ENCODE data around the gene THAP6.
"Not testable (repeated sequence)": the region's sequence is repeated elsewhere in the genome, so short reads cannot be mapped to it uniquely, and the experiment has no call there.

THAP6 gene, protein sequence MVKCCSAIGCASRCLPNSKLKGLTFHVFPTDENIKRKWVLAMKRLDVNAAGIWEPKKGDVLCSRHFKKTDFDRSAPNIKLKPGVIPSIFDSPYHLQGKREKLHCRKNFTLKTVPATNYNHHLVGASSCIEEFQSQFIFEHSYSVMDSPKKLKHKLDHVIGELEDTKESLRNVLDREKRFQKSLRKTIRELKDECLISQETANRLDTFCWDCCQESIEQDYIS

DNA sequence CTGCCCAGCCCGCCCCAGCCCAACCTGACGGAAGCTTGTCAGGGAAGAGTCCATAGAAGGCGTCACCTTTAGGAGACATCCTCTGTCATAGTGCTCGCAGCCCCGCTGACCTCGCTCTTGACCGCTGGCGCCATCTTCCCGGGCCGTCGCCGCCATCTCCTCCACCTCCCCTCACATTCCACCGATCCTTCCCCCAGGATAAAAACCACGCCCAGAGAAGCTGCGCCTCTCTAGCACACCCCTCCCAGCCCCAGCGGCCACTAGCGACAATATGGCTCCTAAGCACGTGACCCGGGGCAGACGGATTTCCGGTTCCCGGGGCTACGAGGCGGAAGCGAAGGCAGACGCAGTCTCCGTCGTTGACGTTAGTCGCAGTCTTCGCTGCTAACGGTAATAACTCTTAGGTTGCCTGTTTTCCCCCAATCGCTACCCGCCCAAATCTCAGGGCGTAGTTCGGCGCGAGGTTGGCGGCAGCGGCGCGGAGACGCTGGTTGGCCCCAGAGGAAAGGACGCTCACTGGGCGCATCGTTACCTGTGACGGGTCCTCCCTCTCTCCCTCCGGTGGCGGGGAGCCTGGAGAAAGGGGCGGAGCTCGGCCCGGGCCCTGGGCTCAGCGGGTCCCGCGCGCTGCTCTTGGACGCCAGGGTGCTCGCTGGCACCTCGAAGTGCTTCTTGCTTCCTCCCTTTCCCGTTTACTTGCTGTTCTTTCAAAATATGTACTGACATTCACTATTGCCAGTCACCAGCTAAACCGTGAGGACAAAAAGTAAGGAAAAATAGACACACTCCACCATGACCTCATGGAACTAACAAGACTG is at the start of gene THAP6, which contains the start of gene RCHY1:
THAP6 (plus strand) TSS at position 343 of the 818 bp plus-strand sequence. CDS start 980 bp downstream, outside the sequence.
RCHY1 (minus strand) TSS at position 273 of the 818 bp plus-strand sequence; CDS start at position 156, 117 bp downstream.
- DNase-seq = peak; percentile 88

DNA sequence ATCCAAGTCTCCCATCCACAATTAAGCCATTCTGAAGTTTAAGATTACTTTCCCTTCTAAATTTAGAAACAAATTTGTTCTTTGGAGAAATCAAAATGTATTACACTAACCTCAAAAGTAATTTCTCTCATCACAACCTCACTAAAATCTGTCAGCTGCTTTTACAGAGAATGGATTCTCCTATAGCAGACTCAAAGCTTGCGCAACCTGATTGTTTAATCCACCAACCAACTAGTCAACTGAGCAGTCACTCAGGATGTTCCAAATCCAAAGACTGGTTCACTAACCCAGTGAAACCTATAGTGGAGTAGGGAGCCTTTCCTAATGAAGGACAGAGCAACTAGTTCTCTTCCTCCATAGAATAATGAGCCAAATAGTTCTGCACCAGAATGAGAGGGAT is 44.4 kb upstream of the THAP6 start:
- DNase-seq = no peak

DNA sequence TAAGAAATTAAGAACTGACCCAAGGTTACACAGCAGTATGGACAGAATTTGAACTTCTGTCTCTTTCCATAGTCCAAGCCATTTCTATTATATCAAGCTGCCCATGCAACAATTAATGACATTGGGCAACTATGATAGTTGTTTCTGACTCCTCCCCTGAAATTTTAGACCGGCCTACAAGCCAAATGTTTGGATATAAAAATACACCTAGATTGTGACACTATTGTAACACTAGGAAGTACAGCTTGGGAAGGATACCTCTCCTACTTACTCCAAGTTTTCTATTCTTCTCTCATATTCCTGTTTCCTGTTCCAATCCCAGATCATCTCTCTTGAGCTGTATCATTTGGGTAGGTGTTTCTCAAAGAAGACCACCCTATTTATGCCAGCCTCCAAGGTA is 43.5 kb upstream of the THAP6 start:
- no peak for DNase-seq

DNA sequence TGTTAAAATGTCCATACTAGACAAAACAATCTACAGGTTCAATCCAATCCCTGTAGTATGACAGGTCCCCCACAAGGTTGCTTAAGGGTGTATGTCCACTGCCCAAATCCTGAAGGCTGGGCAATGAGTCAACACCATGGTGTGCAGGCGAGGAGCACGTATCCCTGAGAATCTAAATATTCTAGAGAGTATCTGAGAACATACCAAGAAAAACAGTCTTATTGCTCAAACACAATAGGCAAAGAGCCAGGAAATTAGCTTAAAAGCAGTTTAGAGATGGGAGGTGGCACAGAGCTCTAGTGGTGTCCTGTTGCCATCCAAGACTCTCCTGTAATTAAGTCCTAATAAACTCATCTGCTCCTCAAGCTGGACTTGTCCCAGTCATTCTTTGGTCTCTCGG is 37.1 kb upstream of the THAP6 start:
- DNase-seq = no peak

DNA sequence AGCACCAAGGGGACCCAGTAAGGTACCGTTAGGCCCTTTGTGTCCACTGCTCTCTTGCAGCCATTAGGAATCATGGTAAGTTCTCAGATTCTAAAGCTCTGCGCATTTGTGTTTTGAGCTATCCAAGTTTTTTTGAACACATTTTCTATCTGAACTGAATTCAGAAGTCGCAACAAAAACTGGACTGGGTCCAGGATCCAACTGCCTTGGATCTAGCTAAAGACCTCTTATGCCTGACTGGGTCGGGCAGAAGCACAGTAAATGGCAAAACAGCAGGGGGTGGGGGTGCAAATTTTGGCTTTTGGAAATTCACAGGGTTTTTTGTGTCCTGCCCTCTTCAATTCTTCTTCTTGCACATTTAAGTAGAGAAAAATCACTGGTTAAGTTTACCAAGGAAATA is 30.1 kb upstream of the THAP6 start:
- DNase-seq = no peak

DNA sequence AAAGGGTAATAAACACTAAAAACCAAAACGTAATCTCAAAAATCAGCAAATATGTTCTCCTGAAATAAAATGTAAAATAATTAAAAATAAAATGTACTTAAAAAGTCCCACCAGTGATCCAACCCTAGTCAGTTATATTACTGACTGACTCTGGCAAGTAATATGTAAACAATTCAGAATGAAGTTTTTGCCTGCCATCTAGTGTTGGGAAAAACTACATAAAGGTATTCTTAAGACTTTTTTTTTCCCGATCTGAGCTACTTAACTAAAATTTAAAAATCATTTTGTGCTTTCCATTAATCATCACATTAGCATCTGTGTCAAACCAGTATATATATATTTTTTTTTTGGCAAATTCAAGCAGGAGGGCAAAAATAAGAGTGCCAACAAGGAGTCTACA is 24.1 kb upstream of the THAP6 start:
- no peak for DNase-seq

DNA sequence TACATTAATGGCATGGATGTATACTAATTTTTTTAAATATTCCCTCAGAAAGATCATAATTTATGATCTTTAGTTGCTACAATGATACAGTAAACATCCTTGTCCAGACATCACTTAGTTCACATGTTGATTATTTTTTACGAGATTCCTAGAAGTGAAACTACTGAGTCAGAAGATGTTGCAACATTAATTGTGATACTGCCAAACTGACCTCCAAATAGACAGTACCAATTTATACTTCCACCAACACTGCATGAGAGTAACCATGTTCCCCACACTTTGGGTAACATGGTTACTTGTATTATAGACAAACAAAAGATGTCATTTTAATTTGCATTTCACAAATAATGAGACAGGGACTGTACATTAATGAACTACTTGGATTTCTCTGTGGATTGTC is 19.7 kb upstream of the THAP6 start:
- DNase-seq = no peak

DNA sequence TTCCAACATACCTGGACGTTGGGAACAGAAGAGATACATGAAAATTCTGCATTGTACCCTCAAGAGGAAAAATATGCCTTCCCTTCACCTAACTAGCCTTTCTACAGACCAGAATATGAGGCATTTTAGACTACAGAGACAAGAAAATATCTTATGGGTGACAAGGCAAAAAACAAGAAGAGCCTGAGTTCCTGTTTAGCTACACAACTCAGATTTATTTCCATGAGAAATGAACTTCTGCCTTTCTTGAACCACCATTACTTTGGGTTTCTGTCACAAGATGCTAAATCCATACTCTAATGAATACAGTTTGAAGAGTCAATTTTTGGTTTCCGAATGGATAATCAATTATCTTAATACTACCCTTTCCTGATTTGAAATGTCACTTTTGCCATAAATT is 18.8 kb upstream of the THAP6 start:
- no peak for DNase-seq

DNA sequence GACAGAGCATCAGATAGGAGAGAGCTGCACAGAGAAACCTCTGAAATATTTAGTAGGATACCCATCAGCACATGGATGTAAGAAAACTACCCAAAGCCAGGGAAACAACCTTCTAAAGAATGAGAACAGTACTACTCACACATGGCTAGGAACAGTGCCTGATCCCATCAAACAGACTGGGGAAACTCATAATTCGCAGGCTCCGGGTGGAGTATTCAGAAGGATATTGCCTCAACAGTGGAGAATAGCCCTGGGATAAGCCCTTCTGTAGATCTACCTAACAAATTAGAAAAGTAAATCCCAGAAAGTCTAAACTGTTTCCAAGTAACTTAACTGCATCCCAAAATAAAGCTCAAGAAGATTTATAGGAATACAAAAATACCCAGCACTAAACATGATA is 17.9 kb upstream of the THAP6 start:
- DNase-seq = no peak

DNA sequence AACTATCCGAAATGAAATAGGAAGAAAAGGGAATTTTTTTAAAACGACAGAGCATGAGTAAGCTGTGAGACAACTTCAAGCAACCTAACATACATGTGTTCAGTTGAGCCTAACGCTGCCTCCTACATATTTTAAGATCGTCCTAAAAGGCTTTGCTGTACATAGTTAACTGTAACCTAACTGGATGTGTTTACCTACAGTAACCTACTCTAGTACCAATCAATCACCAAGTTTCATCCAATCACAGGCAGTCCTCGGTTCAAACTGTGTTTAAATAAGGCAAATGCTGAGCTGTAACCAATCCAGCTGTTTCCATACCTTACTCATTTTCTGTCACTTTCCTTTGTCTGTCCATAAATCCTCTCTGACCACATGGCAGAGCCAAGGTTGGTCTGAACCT is 17.1 kb upstream of the THAP6 start:
- DNase-seq = no peak

DNA sequence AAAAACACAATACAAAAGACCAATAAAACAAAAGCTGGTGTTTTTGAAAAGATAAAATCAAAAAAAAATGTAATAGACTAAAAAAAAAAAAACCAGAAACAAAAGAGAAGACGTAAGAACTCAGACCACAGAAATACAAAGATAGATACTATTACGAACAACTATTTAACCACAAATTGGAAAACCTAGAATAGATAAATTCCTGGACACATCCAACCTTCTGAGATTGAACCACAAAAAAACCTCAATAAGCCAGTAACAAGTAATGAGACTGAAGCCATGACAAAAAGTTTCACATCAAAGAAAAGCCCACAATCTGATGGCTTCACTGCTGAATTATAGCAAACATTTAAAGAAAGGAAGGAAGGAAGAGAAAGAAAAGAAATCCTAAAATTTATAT is 16.2 kb upstream of the THAP6 start:
- no peak for DNase-seq

DNA sequence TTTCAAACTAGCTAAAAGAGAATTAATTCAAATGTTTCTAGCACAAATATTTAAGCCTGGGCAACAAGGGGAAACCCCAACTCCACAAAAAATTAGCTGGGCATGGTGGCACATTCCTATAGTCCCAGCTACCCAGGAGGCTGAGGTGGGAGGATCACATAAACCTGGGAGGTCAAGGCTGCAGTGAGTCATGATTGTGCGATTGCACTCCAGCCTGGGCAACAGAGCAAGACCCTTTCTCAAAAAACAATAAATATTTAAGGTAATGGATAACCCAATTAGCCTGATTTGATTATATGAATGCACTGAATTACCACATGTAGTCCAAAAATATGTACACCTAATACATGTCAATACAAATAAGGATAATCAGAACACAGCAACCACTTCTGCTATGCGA is 14.4 kb upstream of the THAP6 start:
- no peak for DNase-seq

DNA sequence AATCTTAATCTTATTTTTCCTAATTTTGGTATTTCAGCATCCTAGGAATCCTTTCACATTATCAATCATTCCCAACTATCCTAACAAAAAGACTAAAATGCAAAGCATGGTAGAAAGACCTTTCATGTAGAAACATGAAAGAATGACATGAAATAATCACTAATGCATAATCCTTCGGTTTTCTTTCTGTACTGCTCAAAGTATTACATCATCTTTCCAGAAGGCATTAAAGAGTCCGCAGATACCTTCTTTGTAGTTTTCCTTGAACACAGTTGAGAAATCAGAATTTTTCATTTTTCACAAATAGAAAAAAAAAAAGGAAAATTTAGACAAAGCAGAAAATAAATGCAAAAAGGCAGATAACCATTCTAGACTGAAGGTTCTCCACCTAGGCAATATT is 11.6 kb upstream of the THAP6 start:
- DNase-seq = no peak

DNA sequence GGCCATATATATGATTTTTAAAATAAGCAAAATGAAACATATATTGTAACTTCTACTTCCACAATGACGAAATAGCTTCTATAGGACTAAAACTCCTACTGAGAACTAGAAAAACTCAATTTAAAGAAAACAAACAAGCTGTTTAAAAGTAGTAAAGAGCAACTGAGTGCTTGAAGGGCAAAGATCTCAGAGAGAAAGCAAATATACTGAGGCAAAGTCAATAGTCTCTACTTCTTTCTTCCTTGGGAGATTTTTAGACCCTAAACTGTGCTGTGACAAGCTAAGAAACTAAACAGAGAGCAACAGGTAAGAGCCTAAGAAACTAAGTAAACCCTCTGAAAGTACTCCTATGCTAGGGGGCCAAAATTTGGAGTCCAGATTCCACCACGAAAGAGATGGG is 8.6 kb upstream of the THAP6 start:
- no peak for DNase-seq

DNA sequence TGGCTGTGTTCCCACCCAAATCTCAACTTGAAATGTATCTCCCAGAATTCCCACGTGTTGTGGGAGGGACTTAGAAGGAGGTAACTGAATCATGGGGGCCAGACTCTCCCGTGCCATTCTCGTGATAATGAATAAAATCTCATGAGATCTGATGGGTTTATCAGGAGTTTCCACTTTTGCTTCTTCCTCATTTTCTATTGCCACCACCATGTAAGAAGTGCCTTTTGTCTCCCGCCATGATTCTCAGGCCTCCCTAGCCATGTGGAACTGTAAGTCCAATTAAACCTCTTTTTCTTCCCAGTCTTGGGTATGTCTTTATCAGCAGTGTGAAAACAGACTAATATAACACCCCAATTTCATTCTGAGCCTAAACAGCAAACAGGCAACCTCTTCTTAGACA is 4.7 kb upstream of the THAP6 start:
- not testable (repeated sequence) for DNase-seq

DNA sequence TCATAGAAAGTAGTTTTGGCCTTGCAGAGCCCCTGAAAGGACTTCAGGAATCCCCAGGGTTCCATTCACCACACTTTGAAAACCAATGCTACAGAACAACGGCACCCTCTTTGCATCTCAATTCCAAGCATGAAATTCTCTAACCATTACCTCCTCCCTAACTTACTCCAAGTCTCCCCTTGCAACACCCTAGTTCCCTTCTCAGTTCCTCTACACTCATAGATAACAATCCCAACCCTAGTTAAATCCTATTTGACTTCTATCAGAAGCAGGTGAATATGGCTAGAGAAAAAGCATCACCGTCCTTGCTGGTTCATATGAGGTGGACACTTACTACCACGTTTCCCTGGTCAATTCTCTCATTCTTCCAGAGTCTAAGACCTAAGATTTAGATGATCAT is 2.4 kb upstream of the THAP6 start:
- DNase-seq = no peak

DNA sequence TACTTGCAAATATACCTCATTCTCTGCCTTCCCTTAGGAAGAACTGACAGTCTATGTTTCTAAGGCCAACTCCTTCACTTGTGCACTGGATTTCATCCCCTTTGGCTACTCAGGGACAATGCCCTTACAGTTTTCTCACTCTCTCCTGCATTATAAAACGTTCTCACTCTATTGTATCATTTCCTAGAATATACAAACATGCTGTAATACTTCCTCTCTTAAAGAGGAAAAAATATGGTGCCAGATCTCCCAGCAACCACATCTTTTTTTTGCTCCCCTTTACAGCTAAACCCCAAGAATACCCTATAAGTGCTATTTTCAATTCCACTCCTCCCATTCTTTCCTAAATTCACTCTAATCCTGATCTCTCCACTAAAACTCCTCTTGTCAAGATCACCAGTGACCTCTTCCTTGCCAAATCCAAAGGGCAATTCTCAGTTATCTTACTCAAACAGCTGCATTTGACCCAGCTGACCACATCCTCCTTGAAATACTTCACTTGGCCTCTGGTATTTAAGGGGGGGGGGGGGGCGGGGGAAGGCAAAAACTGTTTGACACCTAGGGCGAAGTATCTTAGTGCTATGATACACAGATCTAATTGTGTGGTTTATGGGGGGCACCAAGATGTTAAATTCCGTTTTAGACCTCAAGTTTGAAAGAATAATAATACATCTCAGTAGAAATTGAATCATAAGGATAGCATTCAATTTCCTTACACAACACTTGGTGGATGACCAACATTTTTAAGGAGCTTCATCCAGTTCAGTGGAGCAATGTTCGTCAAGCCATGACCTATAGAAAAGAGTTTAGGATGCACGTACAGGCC is 1.7 kb upstream of the THAP6 start:
- no peak for DNase-seq

DNA sequence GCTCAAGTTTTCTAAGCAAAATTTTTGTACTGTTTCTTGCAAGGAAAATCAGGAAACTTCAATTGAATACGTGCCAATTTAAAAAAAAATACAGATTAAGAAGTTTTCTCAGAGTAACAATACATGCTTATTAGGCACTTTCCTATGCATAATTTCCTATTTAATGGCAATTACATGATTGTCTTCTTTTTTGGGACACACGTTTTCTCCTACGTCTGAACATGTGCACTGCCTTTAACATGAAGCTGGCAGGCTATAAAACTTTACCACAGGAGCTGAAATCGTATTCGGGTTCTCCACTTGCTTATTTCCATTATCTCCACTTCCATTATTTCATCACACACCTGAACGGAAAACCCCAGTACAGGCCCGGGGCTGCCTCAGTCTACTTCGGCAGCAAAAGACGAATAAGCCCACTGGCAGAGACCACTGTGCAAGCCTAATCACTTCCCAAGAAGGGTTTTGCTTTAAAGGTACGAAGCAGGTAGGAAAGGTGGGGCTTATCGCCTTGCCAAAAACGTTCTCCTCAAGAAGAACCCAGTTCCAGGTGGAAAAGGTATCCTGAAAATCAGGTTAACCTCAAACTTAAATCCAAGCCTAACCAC is 645 bp upstream of the THAP6 start:
- DNase-seq = no peak

DNA sequence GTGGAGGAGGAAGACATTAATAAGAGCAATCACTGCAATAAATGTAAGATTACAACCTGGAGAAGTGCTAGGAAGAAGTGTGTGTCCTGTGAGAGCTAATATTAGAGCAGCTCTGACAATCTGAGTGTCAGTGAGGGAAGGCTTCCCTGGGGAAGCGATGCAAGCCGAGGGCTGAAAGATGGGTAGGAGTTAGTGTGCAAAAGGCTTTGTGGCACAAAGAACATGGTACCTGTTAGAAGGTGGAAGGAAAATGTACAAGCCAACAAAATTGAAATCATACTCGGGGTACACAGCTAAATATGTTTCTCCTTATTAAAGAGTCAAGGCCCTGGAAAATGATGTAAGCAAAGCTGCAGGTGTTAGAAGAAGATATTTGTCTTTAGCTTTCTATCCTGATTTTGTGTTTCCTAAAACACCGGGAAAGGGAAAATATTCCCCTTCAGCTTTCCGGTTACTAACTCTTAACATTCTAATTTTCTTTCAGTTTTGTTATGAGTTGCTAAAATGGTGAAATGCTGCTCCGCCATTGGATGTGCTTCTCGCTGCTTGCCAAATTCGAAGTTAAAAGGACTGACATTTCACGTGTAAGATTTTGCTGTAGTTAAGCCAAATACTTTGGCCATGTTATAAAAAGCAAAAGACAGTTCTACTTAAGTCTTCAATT is 808 bp downstream of the THAP6 start:
- DNase-seq = peak; percentile 3

DNA sequence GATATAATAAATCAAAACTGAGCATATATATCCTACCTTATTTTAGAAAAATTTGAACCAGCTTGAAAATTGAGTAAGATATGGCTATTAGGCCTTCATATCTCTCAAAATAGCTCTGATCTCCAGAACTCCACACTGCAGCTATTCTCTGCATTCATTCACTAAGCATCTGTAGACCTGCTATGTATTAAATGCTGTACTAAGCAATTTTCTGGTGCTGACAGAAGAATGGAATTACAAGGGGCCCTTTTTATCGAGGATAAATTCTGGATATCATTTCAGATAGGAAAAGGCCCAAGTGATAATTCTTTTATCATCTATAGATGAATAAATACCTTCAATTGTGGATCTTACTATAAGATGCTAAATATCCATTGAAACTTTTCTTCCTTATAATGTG is 1.9 kb downstream of the THAP6 start:
- DNase-seq = no peak

DNA sequence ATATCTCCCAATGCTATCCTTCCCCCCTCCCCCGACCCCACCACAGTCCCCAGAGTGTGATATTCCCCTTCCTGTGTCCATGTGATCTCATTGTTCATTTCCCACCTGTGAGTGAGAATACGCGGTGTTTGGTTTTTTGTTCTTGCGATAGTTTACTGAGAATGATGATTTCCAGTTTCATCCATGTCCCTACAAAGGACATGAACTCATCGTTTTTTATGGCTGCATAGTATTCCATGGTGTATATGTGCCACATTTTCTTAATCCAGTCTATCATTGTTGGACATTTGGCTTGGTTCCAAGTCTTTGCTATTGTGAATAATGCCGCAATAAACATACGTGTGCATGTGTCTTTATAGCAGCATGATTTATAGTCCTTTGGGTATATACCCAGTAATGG is 5.2 kb downstream of the THAP6 start:
- not testable (repeated sequence) for DNase-seq

DNA sequence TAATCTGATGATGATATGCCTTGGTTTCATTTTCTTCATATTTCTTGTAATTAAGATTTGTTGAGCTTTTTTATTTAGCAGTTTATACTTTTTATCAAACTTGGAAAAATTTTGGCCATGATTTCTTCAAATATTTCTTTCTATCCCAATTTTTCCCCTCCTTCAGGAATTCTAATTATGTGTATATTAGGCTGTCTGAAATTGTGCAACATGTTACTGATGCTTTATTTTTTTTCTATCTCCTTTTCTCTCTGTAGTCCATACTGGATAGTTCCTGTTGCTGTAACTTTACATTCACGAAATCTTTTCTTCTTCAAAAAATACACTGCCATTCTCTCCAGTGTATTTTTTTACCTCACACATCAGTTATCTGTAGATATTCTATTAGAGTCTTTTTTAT is 10.8 kb downstream of the THAP6 start:
- DNase-seq = no peak

DNA sequence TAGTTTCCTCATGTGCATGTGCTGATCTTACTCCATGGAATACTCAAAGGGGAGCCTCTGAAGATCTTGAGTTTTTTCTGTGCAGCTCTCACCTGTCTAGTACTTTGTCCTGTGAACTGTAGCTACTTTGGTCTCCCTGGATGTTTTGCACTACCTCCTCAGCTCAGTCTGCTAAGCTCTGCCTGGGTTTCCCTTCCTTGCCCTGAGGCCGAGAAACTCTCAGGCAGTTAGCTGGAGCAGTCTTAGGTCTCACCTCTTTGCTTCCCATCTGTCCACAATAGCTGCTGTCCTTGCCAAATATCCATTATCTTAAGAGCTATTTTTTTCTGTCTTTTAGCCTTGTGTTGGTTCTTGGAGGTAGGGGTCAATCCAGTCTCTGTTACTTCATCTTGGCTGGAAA is 11.6 kb downstream of the THAP6 start:
- DNase-seq = no peak
